DND-41 (cell line): Measurements from ENCODE around the gene TFDP2.

Experiments used
- CTCF ChIP-seq: IDR thresholded peaks from 2 replicates; pipeline ENCODE4 v1.5.1; 2012; ENCODE audit warnings: borderline replicate concordance, low read length, moderate library complexity, mild to moderate bottlenecking; ENCODE audit not compliant: poor library complexity, severe bottlenecking; ENCODE audit errors: extremely low read depth
- EZH2 ChIP-seq: IDR thresholded peaks from 3 replicates; pipeline ENCODE4 v1.6.1; 2012; ENCODE audit warnings: borderline replicate concordance, low read depth, mild to moderate bottlenecking, moderate library complexity, low read length, inconsistent platforms; ENCODE audit not compliant: severe bottlenecking

DNA sequence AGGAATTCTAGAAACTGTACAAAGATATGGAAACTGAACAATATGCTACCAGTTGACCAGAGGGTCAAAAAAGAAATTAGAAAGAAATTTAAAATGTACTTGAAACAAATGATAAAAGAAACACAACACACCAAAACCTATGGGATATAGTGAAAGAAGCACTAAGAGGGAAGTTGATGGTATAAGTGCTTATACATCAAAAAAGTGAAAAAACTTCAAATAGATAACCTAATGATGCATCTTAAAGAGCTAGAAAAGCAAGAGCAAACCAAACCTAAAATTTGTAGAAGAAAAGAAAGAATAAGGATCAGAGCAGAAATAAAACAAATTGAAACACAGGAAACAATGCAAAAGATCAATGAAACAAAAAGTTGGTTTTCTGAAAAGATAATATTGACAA is 68.2 kb downstream of the TFDP2 start:
- TF ChIP-seq CTCF (no peak), EZH2 (no peak)
